ENCODE results near the gene PSMC1. TPM values are rescaled to one million over a fixed set of nuclear protein-coding genes. Genes with fewer than 3 reads are reported as not detected.

Gene PSMC1
- total RNA-seq, 2 donors from 2014 or later: 108 to 122 TPM

- no peak overlapping the region for H3K27ac ChIP-seq (ENCODE audit: low read depth, low read length)
- TF ChIP-seq, protein P1, sequence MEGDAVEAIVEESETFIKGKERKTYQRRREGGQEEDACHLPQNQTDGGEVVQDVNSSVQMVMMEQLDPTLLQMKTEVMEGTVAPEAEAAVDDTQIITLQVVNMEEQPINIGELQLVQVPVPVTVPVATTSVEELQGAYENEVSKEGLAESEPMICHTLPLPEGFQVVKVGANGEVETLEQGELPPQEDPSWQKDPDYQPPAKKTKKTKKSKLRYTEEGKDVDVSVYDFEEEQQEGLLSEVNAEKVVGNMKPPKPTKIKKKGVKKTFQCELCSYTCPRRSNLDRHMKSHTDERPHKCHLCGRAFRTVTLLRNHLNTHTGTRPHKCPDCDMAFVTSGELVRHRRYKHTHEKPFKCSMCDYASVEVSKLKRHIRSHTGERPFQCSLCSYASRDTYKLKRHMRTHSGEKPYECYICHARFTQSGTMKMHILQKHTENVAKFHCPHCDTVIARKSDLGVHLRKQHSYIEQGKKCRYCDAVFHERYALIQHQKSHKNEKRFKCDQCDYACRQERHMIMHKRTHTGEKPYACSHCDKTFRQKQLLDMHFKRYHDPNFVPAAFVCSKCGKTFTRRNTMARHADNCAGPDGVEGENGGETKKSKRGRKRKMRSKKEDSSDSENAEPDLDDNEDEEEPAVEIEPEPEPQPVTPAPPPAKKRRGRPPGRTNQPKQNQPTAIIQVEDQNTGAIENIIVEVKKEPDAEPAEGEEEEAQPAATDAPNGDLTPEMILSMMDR (conservative IDR thresholded peaks at IDR 0.05): no peak
These were observed 482 bp upstream of the PSMC1 start for GRCh38 chr14:90255871-90256270.

GRCh38 chr14:90263748-90264449 is 7.5 kb downstream of the PSMC1 start:
- WGBS, 2 experiments (ENCODE audit: insufficient coverage in 1 of 2, insufficient read length in 1 of 2): 88 to 90% methylated on average over 5 to 6 of the region's 8 CpGs

More at GRCh38 chr14:90255871-90256270, 482 bp upstream of the PSMC1 start:
- whole genome bisulfite sequencing, 2 experiments (ENCODE audit: insufficient coverage in 1 of 2, insufficient read length in 1 of 2): 100% methylated on average over 1 of the region's 1 CpG
- Mint-ChIP-seq H3K27me3 (ENCODE audit: insufficient read depth) (peaks cover 36% of the 10 kb centered on the region), H3K27ac (no peak overlapping the region), H3K9me3 (peaks cover 4% of the 10 kb centered on the region), H3K4me1 (peaks cover 12% of the 10 kb centered on the region), H3K4me3 (peak overlapping the region; percentile 88), H3K36me3 (ENCODE audit: low read depth) (peaks cover 24% of the 10 kb centered on the region)
- Histone ChIP-seq H3K9me3 (ENCODE audit: control insufficient read depth, low read length) (no peaks in the 10 kb centered on the region), H3K4me3 (ENCODE audit: low read length) (peak overlapping the region; percentile 98), H3K36me3 (ENCODE audit: control insufficient read depth, insufficient read depth, low read length) (peaks cover 28% of the 10 kb centered on the region), H3K27me3 (ENCODE audit: control insufficient read depth, insufficient read depth, low read length, poor library complexity, severe bottlenecking) (peaks cover 31% of the 10 kb centered on the region), H3K4me1 (ENCODE audit: control insufficient read depth, insufficient read depth, low read length) (no peaks in the 10 kb centered on the region), H3K9ac (ENCODE audit: extremely low read depth, low read length, poor library complexity, severe bottlenecking) (no peak overlapping the region)
- DNase-seq: no peak

GRCh38 chr14:90266441-90267154 is 10.2 kb downstream of the PSMC1 start:
- no peaks in the 10 kb centered on the region for H3K27me3 Mint-ChIP-seq (ENCODE audit: insufficient read depth)
- H3K27me3 ChIP-seq (ENCODE audit: control insufficient read depth, insufficient read depth, low read length, poor library complexity, severe bottlenecking): no peaks in the 10 kb centered on the region
- no peaks in the 10 kb centered on the region for H3K4me1 ChIP-seq (ENCODE audit: control insufficient read depth, insufficient read depth, low read length)
- no peak overlapping the region for H3K4me3 Mint-ChIP-seq
- TF ChIP-seq, protein P1 (conservative IDR thresholded peaks at IDR 0.05): no peak
- H3K9ac ChIP-seq (ENCODE audit: extremely low read depth, low read length, poor library complexity, severe bottlenecking): no peak overlapping the region
- peaks cover 82% of the 10 kb centered on the region for H3K36me3 Mint-ChIP-seq (ENCODE audit: low read depth)
- WGBS, 2 experiments (ENCODE audit: insufficient coverage in 1 of 2, insufficient read length in 1 of 2): 96 to 97% methylated on average over 7 to 9 of the region's 9 CpGs
- no peak overlapping the region for H3K4me3 ChIP-seq (ENCODE audit: low read length)
- H3K4me1 Mint-ChIP-seq: no peaks in the 10 kb centered on the region
- H3K27ac Mint-ChIP-seq: no peak overlapping the region
- H3K9me3 ChIP-seq (ENCODE audit: control insufficient read depth, low read length): no peaks in the 10 kb centered on the region
- H3K9me3 Mint-ChIP-seq: no peaks in the 10 kb centered on the region
- H3K36me3 ChIP-seq (ENCODE audit: control insufficient read depth, insufficient read depth, low read length): peaks cover 92% of the 10 kb centered on the region
- no peak for DNase-seq
- no peak overlapping the region for H3K27ac ChIP-seq (ENCODE audit: low read depth, low read length)

More at GRCh38 chr14:90263748-90264449, 7.5 kb downstream of the PSMC1 start:
- no peaks in the 10 kb centered on the region for H3K9me3 ChIP-seq (ENCODE audit: control insufficient read depth, low read length)
- H3K4me3 Mint-ChIP-seq: no peak overlapping the region
- no peak overlapping the region for H3K27ac Mint-ChIP-seq
- H3K9ac ChIP-seq (ENCODE audit: extremely low read depth, low read length, poor library complexity, severe bottlenecking): no peak overlapping the region
- H3K4me1 ChIP-seq (ENCODE audit: control insufficient read depth, insufficient read depth, low read length): no peaks in the 10 kb centered on the region
- H3K36me3 Mint-ChIP-seq (ENCODE audit: low read depth): peaks cover 78% of the 10 kb centered on the region
- H3K27ac ChIP-seq (ENCODE audit: low read depth, low read length): no peak overlapping the region
- H3K27me3 ChIP-seq (ENCODE audit: control insufficient read depth, insufficient read depth, low read length, poor library complexity, severe bottlenecking): no peaks in the 10 kb centered on the region
- peaks cover 91% of the 10 kb centered on the region for H3K36me3 ChIP-seq (ENCODE audit: control insufficient read depth, insufficient read depth, low read length)
- DNase-seq: no peak
- H3K9me3 Mint-ChIP-seq: peaks cover 2% of the 10 kb centered on the region
- TF ChIP-seq, protein P1 (conservative IDR thresholded peaks at IDR 0.05): no peak
- H3K4me3 ChIP-seq (ENCODE audit: low read length): no peak overlapping the region
- H3K4me1 Mint-ChIP-seq: no peaks in the 10 kb centered on the region
- H3K27me3 Mint-ChIP-seq (ENCODE audit: insufficient read depth): no peaks in the 10 kb centered on the region
